Naive thymus-derived CD4-positive, alpha-beta T cell (primary cell): Measurements from ENCODE around the gene PHLDA2. TPM values are rescaled to one million over a fixed set of nuclear protein-coding genes. Genes with fewer than 3 reads are reported as not detected.
A peak's percentile ranks its signal among the peaks of the same experiment; 100 is the strongest.

Source experiments
- ATAC-seq: fragments of 150-1000 bp; cut with Tn5 transposase; 2 replicates; pipeline ENCODE4 v1.10.0; 2021; ENCODE audit warnings: mild to moderate bottlenecking, moderate library complexity
- CTCF ChIA-PET: fragments of 350-600 bp; sonication (Branson Sonifier 250); formaldehyde crosslinking; loops from one replicate; lab custom pipeline; 2021; ENCODE audit warnings: antibody characterized with exemption; lab: Charles Lee
- POLR2A ChIA-PET: fragments of 350-600 bp; sonication (Branson Sonifier 250); formaldehyde crosslinking; loops from one replicate; lab custom pipeline; 2021; ENCODE audit warnings: antibody characterized with exemption, inconsistent platforms; lab: Charles Lee
- DNase-seq, 9 donors: peaks; one replicate each; pipeline versions ENCODE4 v3.0.0 to v3.0.0-alpha.2; 2020 to 2022; ENCODE audit warnings: mixed read lengths in 1 of 9
- H3K27ac ChIP-seq: one replicate; pipeline ENCODE4 v1.7.0; 2013; ENCODE audit warnings: mild to moderate bottlenecking, low read depth, low read length, moderate library complexity
- H3K27me3 ChIP-seq, 2 donors: one replicate each; pipeline ENCODE4 v1.7.0; 2013; ENCODE audit warnings: low read length in 2 of 2, mild to moderate bottlenecking in 2 of 2, moderate library complexity in 2 of 2; ENCODE audit not compliant: control insufficient read depth in 2 of 2, insufficient read depth in 2 of 2
- H3K36me3 ChIP-seq, 3 experiments: 1 replicate in 2 of 3; 2 replicates in 1 of 3; pipeline ENCODE4 v1.7.0; 2013; ENCODE audit warnings: low read length in 3 of 3, mild to moderate bottlenecking in 3 of 3, moderate library complexity in 1 of 3; ENCODE audit not compliant: insufficient read depth in 3 of 3, control insufficient read depth in 2 of 3
- H3K4me1 ChIP-seq, 2 donors: one replicate each; pipeline ENCODE4 v1.7.0; 2013; ENCODE audit warnings: low read length in 2 of 2, mild to moderate bottlenecking in 2 of 2, moderate library complexity in 1 of 2; ENCODE audit not compliant: control insufficient read depth in 2 of 2, insufficient read depth in 2 of 2
- H3K4me3 ChIP-seq: 2 replicates; pipeline ENCODE4 v1.7.0; 2013; ENCODE audit warnings: mild to moderate bottlenecking, low read length
- H3K9me3 ChIP-seq, 3 experiments: 1 replicate in 2 of 3; 2 replicates in 1 of 3; pipeline ENCODE4 v1.7.0; 2013; ENCODE audit warnings: low read length in 3 of 3; ENCODE audit not compliant: control insufficient read depth in 2 of 3
- H3K27ac Mint-ChIP-seq, 9 donors: one replicate each; pipeline ENCODE4 v1.8.0; 2020 to 2022; ENCODE audit warnings: mixed read lengths in 9 of 9, mild to moderate bottlenecking in 8 of 9, moderate library complexity in 5 of 9, inconsistent platforms in 2 of 9
- H3K27me3 Mint-ChIP-seq, 5 donors: one replicate each; pipeline ENCODE4 v1.8.0; 2021 to 2022; ENCODE audit warnings: mixed read lengths in 5 of 5, mild to moderate bottlenecking in 1 of 5
- H3K36me3 Mint-ChIP-seq, 5 donors: one replicate each; pipeline ENCODE4 v1.8.0; 2020 to 2022; ENCODE audit warnings: mixed read lengths in 5 of 5, mild to moderate bottlenecking in 3 of 5, inconsistent platforms in 1 of 5
- H3K4me1 Mint-ChIP-seq, 7 donors: one replicate each; pipeline ENCODE4 v1.8.0; 2020 to 2022; ENCODE audit warnings: mixed read lengths in 7 of 7, mild to moderate bottlenecking in 3 of 7, inconsistent platforms in 1 of 7
- H3K4me3 Mint-ChIP-seq, 10 donors: one replicate each; pipeline ENCODE4 v1.8.0; 2020 to 2022; ENCODE audit warnings: mild to moderate bottlenecking in 10 of 10, mixed read lengths in 10 of 10, moderate library complexity in 6 of 10, inconsistent platforms in 2 of 10
- H3K9me3 Mint-ChIP-seq, 11 donors: one replicate each; pipeline ENCODE4 v1.8.0; 2020 to 2022; ENCODE audit warnings: mixed read lengths in 11 of 11, mild to moderate bottlenecking in 4 of 11, inconsistent platforms in 1 of 11, moderate library complexity in 1 of 11
- intact Hi-C, 2 donors: fragments of 100-400 bp; cut with micrococcal nuclease; formaldehyde crosslinking; loops; one replicate each; pipeline ENCODE4 v1.15.1; 2023
- polyA plus RNA-seq, 2 donors: library from polyadenylated mRNA; unstranded; fragments of 300-500 nt; fragmentation: Illumina TruSeq; gene quantifications; one replicate each; pipeline ENCODE4 v1.2.3, GENCODE V29; 2021
- total RNA-seq, 6 experiments: library from RNA in 5 of 6; stranded (reverse) in 5 of 6; gene quantifications; 1 replicate in 5 of 6; 2 replicates in 1 of 6; pipeline ENCODE4 v1.2.3 and lab custom pipeline; 2021 to 2026

The PHLDA2 gene
- total and polyA plus RNA-seq, 7 experiments from 2014 or later: 2.5 to 7.9 (median 4.5) TPM; not detected in 4

GRCh38 chr11:2888266-2888968 is 40.8 kb downstream of the PHLDA2 start:
- POLR2A ChIA-PET: interaction anchor here (2.1 to 3.9 kb wide), 2 partner anchors 14 to 356 kb away, joined by 9 to 19 read pairs; a partner anchor contains a TSS
- peaks cover 6 to 47% (median 33%) of the 10 kb centered on the region in 7 donors for H3K4me1 Mint-ChIP-seq
- Histone ChIP-seq H3K36me3 (peaks cover 0 to 5% (median 0%) of the 10 kb centered on the region in 3 experiments), H3K4me3 (no peak overlapping the region), H3K4me1 (peaks cover 14 to 28% of the 10 kb centered on the region in 2 donors), H3K27ac (no peak overlapping the region), H3K9me3 (no peaks in the 10 kb centered on the region), H3K27me3 (no peaks in the 10 kb centered on the region)
- intact Hi-C loops: loop anchor here (1.0 to 10.0 kb wide), 11 partner anchors 42 to 586 kb away; partner anchors contain the start of genes C11orf21 (in 1 of the 2), CD81 (in 1 of the 2), KCNQ1 (in 1 of the 2) and NAP1L4 (in 1 of the 2)
- H3K4me3 Mint-ChIP-seq: peak overlapping the region in 5 of 10 donors; percentile 16 to 58 (median 29)
- CTCF ChIA-PET: interaction anchor here (0.7 to 9.4 kb wide), 14 partner anchors 10 to 443 kb away, joined by 3 to 197 read pairs (median 4); a partner anchor contains a TSS
- peak; percentile 39 for ATAC-seq
- H3K9me3 Mint-ChIP-seq: no peaks in the 10 kb centered on the region
- peaks cover 0 to 23% (median 0%) of the 10 kb centered on the region in 5 donors for H3K27me3 Mint-ChIP-seq
- peak overlapping the region in 7 of 9 donors; percentile 41 to 78 (median 64) for H3K27ac Mint-ChIP-seq
- peak; percentile 67 to 89 (median 80) for DNase-seq
- H3K36me3 Mint-ChIP-seq: no peaks in the 10 kb centered on the region

GRCh38 chr11:2887515-2888195 is 41.6 kb downstream of the PHLDA2 start:
- ChIA-PET CTCF (interaction anchor here (0.6 to 9.4 kb wide), 12 partner anchors 9 to 442 kb away, joined by 3 to 197 read pairs (median 4); a partner anchor contains a TSS), POLR2A (interaction anchor here (2.1 to 3.9 kb wide), 2 partner anchors 14 to 355 kb away, joined by 9 to 19 read pairs; a partner anchor contains a TSS)
- no peak overlapping the region for H3K4me3 ChIP-seq
- Mint-ChIP-seq H3K4me1 (peaks cover 6 to 49% (median 29%) of the 10 kb centered on the region in 7 donors), H3K36me3 (no peaks in the 10 kb centered on the region), H3K27me3 (peaks cover 0 to 30% (median 0%) of the 10 kb centered on the region in 5 donors), H3K4me3 (peak overlapping the region in 6 of 10 donors; percentile 23 to 80 (median 69)), H3K9me3 (no peaks in the 10 kb centered on the region), H3K27ac (peak overlapping the region in 8 of 9 donors; percentile 20 to 86 (median 72))
- no peak overlapping the region for H3K27ac ChIP-seq
- H3K36me3 ChIP-seq: peaks cover 0 to 5% (median 0%) of the 10 kb centered on the region in 3 experiments
- H3K4me1 ChIP-seq: peaks cover 14 to 25% of the 10 kb centered on the region in 2 donors
- no peaks in the 10 kb centered on the region for H3K9me3 ChIP-seq
- intact Hi-C loops: loop anchor here (1.0 to 10.0 kb wide), 11 partner anchors 43 to 585 kb away; partner anchors contain the start of genes C11orf21 (in 1 of the 2), CD81 (in 1 of the 2), KCNQ1 (in 1 of the 2) and NAP1L4 (in 1 of the 2)
- ATAC-seq (no peak), DNase-seq (no peak)
- H3K27me3 ChIP-seq: no peaks in the 10 kb centered on the region

DNA sequence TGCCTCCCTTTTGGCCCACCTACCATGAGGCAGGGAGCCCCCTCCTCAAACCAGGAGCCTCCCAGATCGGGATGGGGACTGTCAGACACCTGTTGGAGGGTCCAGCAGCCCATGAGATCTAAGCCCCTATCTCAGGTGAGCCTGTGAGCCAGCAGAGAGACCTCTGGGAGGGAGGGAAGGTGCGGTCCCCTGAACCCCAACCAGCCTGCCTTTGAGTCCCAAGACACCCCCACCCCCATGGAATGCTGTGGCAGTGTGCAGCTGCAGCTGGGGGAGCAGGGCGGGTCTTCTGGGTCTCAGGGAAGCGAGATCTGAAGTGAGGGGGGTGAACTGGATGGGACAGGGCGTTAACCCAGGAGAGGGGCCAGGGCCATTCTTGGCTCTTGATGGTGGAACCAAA is 42.3 kb downstream of the PHLDA2 start:
- POLR2A ChIA-PET: interaction anchor here (2.1 to 3.9 kb wide), 2 partner anchors 15 to 355 kb away, joined by 9 to 19 read pairs; a partner anchor contains a TSS
- peaks cover 0 to 5% (median 0%) of the 10 kb centered on the region in 3 experiments for H3K36me3 ChIP-seq
- H3K27me3 ChIP-seq: no peaks in the 10 kb centered on the region
- Mint-ChIP-seq H3K4me3 (peak overlapping the region; percentile 23 to 80 (median 66)), H3K36me3 (no peaks in the 10 kb centered on the region), H3K9me3 (no peaks in the 10 kb centered on the region), H3K4me1 (peaks cover 4 to 42% (median 27%) of the 10 kb centered on the region in 7 donors), H3K27ac (peak overlapping the region in 8 of 9 donors; percentile 65 to 86 (median 78)), H3K27me3 (peaks cover 0 to 36% (median 0%) of the 10 kb centered on the region in 5 donors)
- H3K27ac ChIP-seq: peak overlapping the region; percentile 30
- ATAC-seq: no peak
- no peaks in the 10 kb centered on the region for H3K9me3 ChIP-seq
- peaks cover 14 to 19% of the 10 kb centered on the region in 2 donors for H3K4me1 ChIP-seq
- intact Hi-C loops: loop anchor here (5.0 to 10.0 kb wide), 6 partner anchors 105 to 585 kb away; partner anchors contain the start of genes C11orf21 (in 1 of the 2), CD81 (in 1 of the 2), KCNQ1 (in 1 of the 2) and NAP1L4 (in 1 of the 2)
- H3K4me3 ChIP-seq: no peak overlapping the region
- no peak for DNase-seq
- CTCF ChIA-PET: interaction anchor here (1.0 to 9.4 kb wide), 4 partner anchors 9 to 354 kb away, joined by 5 to 197 read pairs (median 6); no protein-coding TSS in a partner anchor

DNA sequence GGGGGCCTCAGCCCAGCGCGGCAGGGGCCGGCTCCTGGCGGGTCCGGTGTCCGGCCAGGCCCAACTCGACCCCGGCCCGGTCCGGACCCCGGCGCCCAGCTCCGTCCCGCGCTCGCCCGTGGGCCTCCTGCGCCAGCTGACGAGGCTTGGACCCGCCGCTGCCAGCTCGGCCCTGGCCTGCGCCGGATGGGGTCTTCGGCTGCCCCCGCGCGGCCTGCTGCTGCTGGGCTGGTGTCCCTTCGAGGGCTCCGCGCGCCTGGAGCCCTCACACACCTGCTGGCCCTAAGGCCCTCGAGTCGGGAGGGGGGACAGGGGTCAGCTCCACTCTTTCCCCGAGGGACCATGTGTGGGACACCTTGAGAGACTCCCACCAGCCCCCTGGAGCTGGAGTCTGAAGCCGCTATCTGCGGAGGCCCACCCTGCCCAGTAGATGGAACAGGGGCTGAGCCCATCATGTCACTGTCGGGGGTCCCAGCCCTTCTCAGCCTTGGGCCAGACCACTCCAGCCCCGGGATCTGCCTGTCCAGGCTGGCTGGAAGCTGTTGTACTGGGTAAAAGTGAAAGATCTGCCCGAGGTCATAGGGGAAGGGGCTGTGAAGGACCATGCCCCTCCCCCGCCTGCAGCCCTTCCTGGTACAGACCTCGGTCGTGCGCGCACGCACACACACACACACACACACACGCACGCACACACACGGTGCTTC is 42.9 kb downstream of the PHLDA2 start:
- H3K36me3 Mint-ChIP-seq: no peaks in the 10 kb centered on the region
- intact Hi-C loops: loop anchor here (5.0 to 10.0 kb wide), 6 partner anchors 106 to 584 kb away; partner anchors contain the start of genes C11orf21 (in 1 of the 2), CD81 (in 1 of the 2), KCNQ1 (in 1 of the 2) and NAP1L4 (in 1 of the 2)
- CTCF ChIA-PET: interaction anchor here (0.6 to 9.4 kb wide), 3 partner anchors 9 to 353 kb away, joined by 3 to 197 read pairs (median 3); no protein-coding TSS in a partner anchor
- peak in 2 of 9 donors; percentile 16 to 33 for DNase-seq
- H3K27ac ChIP-seq: peak overlapping the region; percentile 30
- H3K27ac Mint-ChIP-seq: peak overlapping the region in 7 of 9 donors; percentile 65 to 82 (median 78)
- H3K4me3 ChIP-seq: no peak overlapping the region
- no peaks in the 10 kb centered on the region for H3K27me3 ChIP-seq
- H3K4me3 Mint-ChIP-seq: peak overlapping the region; percentile 21 to 80 (median 66)
- no peak for ATAC-seq
- no peaks in the 10 kb centered on the region for H3K9me3 Mint-ChIP-seq
- H3K27me3 Mint-ChIP-seq: peaks cover 0 to 38% (median 0%) of the 10 kb centered on the region in 5 donors
- peaks cover 8 to 13% of the 10 kb centered on the region in 2 donors for H3K4me1 ChIP-seq
- peaks cover 0 to 36% (median 22%) of the 10 kb centered on the region in 7 donors for H3K4me1 Mint-ChIP-seq
- POLR2A ChIA-PET: interaction anchor here (2.1 to 3.9 kb wide), 2 partner anchors 16 to 354 kb away, joined by 9 to 19 read pairs; a partner anchor contains a TSS
- no peaks in the 10 kb centered on the region for H3K9me3 ChIP-seq
- H3K36me3 ChIP-seq: peaks cover 0 to 5% (median 0%) of the 10 kb centered on the region in 3 experiments

DNA sequence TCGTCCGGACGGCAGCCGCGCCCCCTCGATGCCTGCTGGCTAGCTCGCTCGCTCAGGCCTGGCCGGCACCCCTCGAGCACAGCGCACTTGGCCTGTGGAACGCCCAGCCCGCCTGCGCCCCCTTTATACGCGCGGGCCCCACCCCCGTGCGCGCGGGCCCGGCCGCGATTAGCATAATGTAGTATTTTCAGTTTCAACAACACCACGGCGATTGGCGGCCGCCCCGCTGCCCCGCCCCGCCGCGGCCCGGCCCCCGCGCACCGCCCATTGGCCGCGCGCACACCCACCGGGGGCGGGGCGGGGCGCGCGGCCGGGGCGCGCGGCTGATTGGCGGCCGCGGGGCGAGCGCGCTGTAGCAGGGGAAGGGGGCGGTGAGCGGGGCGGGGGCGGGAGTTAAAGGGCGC is 43.5 kb downstream of the PHLDA2 start, which contains the start of gene CDKN1C:
Gene CDKN1C (minus strand): TSS at position 98 of the 404 bp plus-strand sequence. CDS start 319 bp downstream, outside the sequence.
- Histone ChIP-seq H3K9me3 (no peaks in the 10 kb centered on the region), H3K27ac (peak within 1 kb of the TSS; percentile 68), H3K36me3 (peaks cover 0 to 5% (median 0%) of the 10 kb centered on the region in 3 experiments), H3K27me3 (no peaks in the 10 kb centered on the region), H3K4me3 (peak within 1 kb of the TSS; percentile 75), H3K4me1 (peaks cover 5 to 7% of the 10 kb centered on the region in 2 donors)
- H3K36me3 Mint-ChIP-seq: no peaks in the 10 kb centered on the region
- intact Hi-C loops: loop anchor here (1.0 to 10.0 kb wide), 13 partner anchors 17 to 583 kb away; partner anchors contain the start of genes NAP1L4 (in 2 of the 2), C11orf21 (in 1 of the 2), CARS1 (in 1 of the 2) and CD81 (in 1 of the 2)
- H3K4me3 Mint-ChIP-seq: peak within 1 kb of the TSS; percentile 85 to 96 (median 92)
- peak; percentile 82 to 87 (median 85) for DNase-seq
- ChIA-PET CTCF (interaction anchor here (0.6 to 9.4 kb wide), 3 partner anchors 8 to 353 kb away, joined by 3 to 197 read pairs (median 3); no protein-coding TSS in a partner anchor), POLR2A (interaction anchor here (1.3 to 3.9 kb wide), 2 partner anchors 353 kb away, joined by 5 to 19 read pairs; no protein-coding TSS in a partner anchor)
- H3K27me3 Mint-ChIP-seq: peaks cover 0 to 43% (median 0%) of the 10 kb centered on the region in 5 donors
- H3K27ac Mint-ChIP-seq: peak within 1 kb of the TSS in 8 of 9 donors; percentile 26 to 93 (median 80)
- H3K4me1 Mint-ChIP-seq: peaks cover 0 to 32% (median 22%) of the 10 kb centered on the region in 7 donors
- peaks cover 0 to 1% (median 0%) of the 10 kb centered on the region in 11 donors for H3K9me3 Mint-ChIP-seq
- peak; percentile 95 for ATAC-seq
